Forelimb muscle (tissue), 1 donor: ENCODE data around the gene RAB18. TPM values are rescaled to one million over a fixed set of nuclear protein-coding genes. Genes with fewer than 3 reads are reported as not detected.
"Not testable (repeated sequence)": the region's sequence is repeated elsewhere in the genome, so short reads cannot be mapped to it uniquely, and the experiment has no call there.

Source experiments
- DNase-seq: peaks from one replicate; pipeline ENCODE4 v3.0.0-alpha.2; 2013; ENCODE audit warnings: low read depth
- polyA plus RNA-seq: library from polyadenylated mRNA; unstranded; fragments of 120-200 nt; gene quantifications from one replicate; pipeline ENCODE4 v1.2.1, GENCODE V29; 2013; ENCODE audit not compliant: insufficient read length

RAB18 gene
- 93.9 TPM for polyA plus RNA-seq

- peak; percentile 98 for DNase-seq
Observed at GRCh38 chr10:27504007-27504807, at the start of gene RAB18. Gene RAB18, plus strand, starts transcription at chr10:27504304. Its CDS starts 66 bp downstream, at chr10:27504370.

GRCh38 chr10:27454837-27455236 lies 49.3 kb upstream of the RAB18 start:
- no peak for DNase-seq

GRCh38 chr10:27457261-27457945 lies 46.7 kb upstream of the RAB18 start:
- DNase-seq: no peak

GRCh38 chr10:27457966-27458365 lies 46.1 kb upstream of the RAB18 start:
- no peak for DNase-seq

GRCh38 chr10:27461312-27461711 lies 42.8 kb upstream of the RAB18 start:
- no peak for DNase-seq

GRCh38 chr10:27463961-27464360 lies 40.1 kb upstream of the RAB18 start:
- DNase-seq: no peak

GRCh38 chr10:27464993-27465392 lies 39.1 kb upstream of the RAB18 start:
- DNase-seq: no peak

- not testable (repeated sequence) for DNase-seq
Observed at GRCh38 chr10:27465596-27465995, 38.5 kb upstream of the RAB18 start.

GRCh38 chr10:27470885-27471284 lies 33.2 kb upstream of the RAB18 start:
- DNase-seq: no peak

GRCh38 chr10:27474741-27475140 lies 29.4 kb upstream of the RAB18 start:
- DNase-seq: no peak

GRCh38 chr10:27479016-27479415 lies 25.1 kb upstream of the RAB18 start:
- DNase-seq: no peak

- DNase-seq: no peak
Observed at GRCh38 chr10:27481486-27481885, 22.6 kb upstream of the RAB18 start.

- DNase-seq: no peak
Observed at GRCh38 chr10:27482984-27483956, 20.8 kb upstream of the RAB18 start.

GRCh38 chr10:27485368-27485767 lies 18.7 kb upstream of the RAB18 start:
- DNase-seq: no peak

- DNase-seq: no peak
Observed at GRCh38 chr10:27485986-27486385, 18.1 kb upstream of the RAB18 start.

- DNase-seq: no peak
Observed at GRCh38 chr10:27490807-27491206, 13.3 kb upstream of the RAB18 start.

- no peak for DNase-seq
Observed at GRCh38 chr10:27494116-27494805, 9.8 kb upstream of the RAB18 start.

GRCh38 chr10:27496137-27496536 lies 8.0 kb upstream of the RAB18 start:
- no peak for DNase-seq

GRCh38 chr10:27500096-27500495 lies 4.0 kb upstream of the RAB18 start:
- DNase-seq: no peak

- DNase-seq: no peak
Observed at GRCh38 chr10:27500886-27501285, 3.2 kb upstream of the RAB18 start.

- no peak for DNase-seq
Observed at GRCh38 chr10:27503498-27504006, 552 bp upstream of the RAB18 start.
